GM19372 (cell line): Measurements from ENCODE around the gene GTPBP8.

Experiments used
- ATAC-seq: cut with Tn5 transposase; IDR thresholded peaks from one replicate; pipeline ENCODE4 v1.9.1; 2021; ENCODE audit warnings: mild to moderate bottlenecking, low read depth, moderate library complexity; ENCODE audit not compliant: unreplicated experiment

Gene GTPBP8

GRCh38 chr3:112990672-112991602 lies at the start of gene GTPBP8:
GTPBP8 (plus strand) TSS chr3:112990984; CDS start chr3:112991000, 16 bp downstream.
- peak; percentile 95 for ATAC-seq

DNA sequence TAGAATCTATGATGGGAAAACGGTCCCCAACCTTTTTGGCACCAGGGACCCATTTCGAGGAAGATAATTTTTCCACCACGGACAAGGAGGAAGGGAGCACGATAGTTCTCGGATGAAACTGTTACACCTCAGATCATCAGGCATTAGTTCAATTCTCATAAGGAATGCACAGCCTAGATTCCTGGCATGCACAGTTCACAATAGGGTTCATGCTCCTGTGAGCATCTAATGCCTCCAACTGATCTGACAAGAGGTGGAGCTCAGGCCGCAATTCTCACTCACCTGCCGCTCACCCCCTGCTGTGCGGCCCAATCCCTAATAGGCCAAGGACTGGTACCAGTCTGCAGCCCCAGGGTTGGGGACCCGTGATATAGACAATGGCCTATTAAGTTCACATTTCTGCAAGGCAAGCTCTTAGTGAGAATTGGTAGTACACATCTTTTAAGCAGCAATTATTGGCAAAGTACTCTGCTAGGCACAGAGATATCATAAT lies 42.4 kb upstream of the GTPBP8 start:
- no peak for ATAC-seq

GRCh38 chr3:112956351-112956750 lies 34.4 kb upstream of the GTPBP8 start:
- ATAC-seq = no peak

DNA sequence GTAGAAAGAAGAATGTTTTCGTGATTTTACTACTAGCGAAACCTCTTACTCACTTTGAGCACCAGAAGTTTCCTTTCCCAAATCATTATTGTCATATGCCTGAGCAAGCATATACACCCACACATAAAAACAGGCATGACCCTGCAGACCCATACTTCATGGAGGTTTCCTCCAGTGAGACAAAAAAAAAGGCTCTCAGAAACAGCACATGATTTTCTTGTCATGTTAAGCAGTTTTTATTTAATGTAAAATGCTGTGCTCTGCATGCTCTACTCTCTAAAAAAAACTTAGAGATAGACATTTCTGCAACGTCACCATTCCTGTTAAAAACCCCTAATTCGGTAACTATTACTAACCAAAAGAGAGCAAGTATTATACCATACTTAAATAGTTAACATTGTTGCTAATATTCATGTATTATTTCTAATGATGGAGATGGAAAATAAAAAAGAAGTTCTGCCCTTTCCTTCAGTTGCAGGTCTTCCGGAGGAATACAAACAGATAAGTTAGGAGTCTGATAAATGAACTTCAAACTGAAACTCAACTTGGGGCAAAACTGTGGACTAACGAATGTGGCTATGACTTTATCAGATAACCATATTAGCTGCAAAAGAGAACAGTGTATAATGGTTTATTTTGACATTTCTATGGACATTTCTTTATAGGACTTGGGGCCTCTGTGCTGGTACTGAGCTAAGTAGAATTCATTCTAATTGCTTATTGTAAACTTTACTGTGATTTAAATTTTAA lies 31.8 kb upstream of the GTPBP8 start:
- ATAC-seq = peak; percentile 54

DNA sequence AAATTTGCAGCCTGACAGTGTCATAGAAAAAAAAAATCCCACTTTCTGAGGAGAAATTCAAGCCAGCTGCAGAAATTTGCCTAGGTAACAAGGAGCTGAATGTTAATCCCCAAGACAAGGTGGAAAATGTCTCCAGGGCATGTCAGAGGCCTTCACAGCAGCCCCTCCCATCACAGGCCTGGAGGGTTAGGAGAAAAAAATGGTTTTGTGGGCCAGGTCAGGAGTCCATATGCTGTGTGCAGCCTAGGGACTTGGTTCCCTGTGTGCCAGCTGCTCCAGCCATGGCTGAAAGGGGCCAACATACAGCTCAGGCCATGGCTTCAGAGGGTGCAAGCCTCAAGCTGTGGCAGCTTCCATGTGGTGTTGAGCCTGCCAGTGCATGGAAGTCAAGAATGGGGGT lies 27.1 kb upstream of the GTPBP8 start:
- ATAC-seq = no peak

GRCh38 chr3:112965656-112966055 lies 25.1 kb upstream of the GTPBP8 start:
- ATAC-seq = no peak

- no peak for ATAC-seq
Observed at GRCh38 chr3:112966633-112967032, 24.2 kb upstream of the GTPBP8 start.

GRCh38 chr3:112967425-112967824 lies 23.4 kb upstream of the GTPBP8 start:
- no peak for ATAC-seq

DNA sequence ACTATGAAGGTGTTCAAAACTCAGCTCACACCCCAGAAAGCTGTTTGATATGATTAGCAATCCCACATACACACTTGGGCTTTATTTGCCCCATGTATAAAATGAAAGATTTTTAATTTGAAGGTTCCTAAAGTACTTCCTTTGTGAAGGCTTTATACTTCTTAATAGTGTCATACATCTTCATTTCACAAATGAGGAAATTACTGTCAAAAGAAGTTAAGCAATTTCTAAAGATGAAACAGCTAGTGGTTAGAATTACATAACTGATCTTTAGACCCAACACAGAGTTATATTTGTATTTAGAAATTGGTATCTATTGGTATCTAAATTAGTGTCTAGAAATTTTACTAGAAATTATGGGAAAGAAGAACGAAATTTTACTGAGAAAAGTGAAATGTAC lies 23.0 kb upstream of the GTPBP8 start:
- ATAC-seq = no peak

- no peak for ATAC-seq
Observed at GRCh38 chr3:112972158-112972557, 18.6 kb upstream of the GTPBP8 start.

DNA sequence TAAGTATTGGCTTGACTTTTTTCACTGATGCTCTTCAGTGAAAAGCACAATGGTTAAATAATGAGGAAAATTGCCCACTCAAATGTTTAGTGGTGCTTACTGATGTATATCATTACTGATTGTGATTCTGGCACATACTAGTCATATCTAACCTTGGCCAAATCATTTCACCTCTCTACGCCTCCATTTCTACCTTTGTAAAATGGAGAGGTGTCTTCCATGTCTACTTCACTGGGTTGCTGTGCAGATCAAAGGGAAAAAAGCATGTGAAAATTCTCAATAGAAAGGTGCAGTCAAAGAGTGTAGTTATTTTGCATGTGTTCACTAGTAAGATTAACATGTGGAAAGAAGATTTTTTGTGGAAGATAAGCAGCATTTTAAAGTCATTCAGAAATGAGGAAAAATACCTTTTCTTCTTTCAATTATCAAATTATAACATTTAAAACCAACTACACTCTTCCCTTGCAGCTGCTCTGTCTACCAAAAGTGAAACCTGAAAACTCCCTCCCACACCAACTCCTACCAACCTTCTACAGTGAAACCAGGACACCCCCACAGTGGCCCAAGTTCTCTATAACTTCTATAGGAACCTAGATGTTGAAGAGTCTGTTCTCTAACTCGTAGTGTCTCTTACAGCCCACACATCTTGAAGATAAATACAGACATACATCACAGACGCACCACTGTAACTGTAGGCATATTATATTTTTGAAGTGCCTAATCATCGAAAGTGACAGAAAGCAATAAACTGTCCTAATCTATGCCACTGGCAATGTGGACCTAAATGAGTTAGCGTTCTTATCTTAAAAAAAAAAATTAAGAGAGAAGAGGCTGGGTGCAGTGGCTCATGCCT lies 17.2 kb upstream of the GTPBP8 start:
- ATAC-seq = peak; percentile 83

GRCh38 chr3:112974178-112974517 lies 16.6 kb upstream of the GTPBP8 start:
- ATAC-seq = peak; percentile 30

DNA sequence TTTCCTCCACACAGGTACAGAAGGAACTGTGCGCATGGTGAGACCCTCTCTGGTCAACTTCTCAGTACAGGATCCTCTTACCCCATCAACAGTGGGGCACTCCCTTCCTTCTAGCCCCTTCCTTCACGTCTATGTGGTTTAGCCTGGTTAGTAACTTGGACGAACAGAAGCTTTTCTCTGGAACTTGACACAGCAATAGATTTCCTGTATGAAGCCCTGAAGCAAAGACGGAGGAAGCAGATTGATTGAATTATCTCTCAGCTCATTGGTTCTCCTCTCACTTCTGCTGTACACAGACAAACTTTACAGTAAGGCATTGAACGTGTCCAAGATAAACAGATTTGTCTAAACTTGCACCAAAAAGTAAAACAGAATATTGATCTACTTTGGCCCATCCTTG lies 15.9 kb upstream of the GTPBP8 start, which contains the start of gene CD200R1:
Gene CD200R1, minus strand, starts transcription at position 210 of the 400 bp plus-strand sequence. CDS start 246 bp downstream, outside the sequence.
- ATAC-seq = no peak

DNA sequence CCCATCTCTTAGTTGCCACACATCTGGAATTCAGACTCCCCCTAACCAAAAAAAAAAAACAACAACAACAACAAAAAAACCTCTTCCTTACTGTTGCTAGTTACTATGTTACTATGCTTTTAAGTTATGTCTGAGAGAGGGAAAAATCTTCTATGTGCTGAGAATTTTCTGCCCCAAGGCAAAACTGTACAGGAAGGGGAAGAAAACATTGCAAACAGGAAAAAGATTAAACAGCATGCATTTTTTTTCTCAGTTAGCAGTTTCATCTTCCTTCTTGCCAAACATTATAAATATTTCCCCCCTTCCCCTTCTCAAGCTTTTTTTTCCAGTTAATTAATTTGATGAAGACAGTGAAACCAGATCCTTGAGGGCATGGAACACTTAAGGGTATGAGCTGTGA lies 14.8 kb upstream of the GTPBP8 start:
- no peak for ATAC-seq

DNA sequence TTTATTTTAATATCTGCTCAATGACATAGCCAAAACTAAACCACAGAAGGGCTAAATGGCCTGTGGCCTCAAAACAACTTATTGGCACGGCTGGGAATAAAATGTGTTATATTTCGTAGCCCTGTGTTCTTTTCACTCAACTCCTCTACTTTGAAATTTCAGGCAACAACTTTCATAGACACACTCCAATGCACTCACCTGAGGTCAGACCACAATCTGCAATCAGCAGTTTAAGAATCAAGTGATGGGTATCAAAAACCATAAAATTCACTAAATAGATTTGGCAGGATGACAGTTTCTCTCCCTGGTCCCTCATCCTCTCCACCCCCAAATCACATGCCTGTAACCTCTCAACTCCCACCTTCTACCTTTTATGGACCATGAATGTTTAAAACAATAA lies 13.8 kb upstream of the GTPBP8 start:
- no peak for ATAC-seq

- ATAC-seq = no peak
Observed at GRCh38 chr3:112979244-112979832, 11.4 kb upstream of the GTPBP8 start.

GRCh38 chr3:112980080-112980479 lies 10.7 kb upstream of the GTPBP8 start:
- no peak for ATAC-seq

- no peak for ATAC-seq
Observed at GRCh38 chr3:112982710-112983109, 8.1 kb upstream of the GTPBP8 start.

- ATAC-seq = no peak
Observed at GRCh38 chr3:112984485-112984884, 6.3 kb upstream of the GTPBP8 start.

- no peak for ATAC-seq
Observed at GRCh38 chr3:112987710-112988334, 3.0 kb upstream of the GTPBP8 start.
